HG02943 (cell line): ENCODE data around the gene ADAM33.

ENCODE experiments used
- ATAC-seq: cut with Tn5 transposase; IDR thresholded peaks from one replicate; pipeline ENCODE4 v1.9.1; 2021; ENCODE audit warnings: mild to moderate bottlenecking, low read depth, moderate library complexity; ENCODE audit not compliant: unreplicated experiment

ADAM33 gene

DNA sequence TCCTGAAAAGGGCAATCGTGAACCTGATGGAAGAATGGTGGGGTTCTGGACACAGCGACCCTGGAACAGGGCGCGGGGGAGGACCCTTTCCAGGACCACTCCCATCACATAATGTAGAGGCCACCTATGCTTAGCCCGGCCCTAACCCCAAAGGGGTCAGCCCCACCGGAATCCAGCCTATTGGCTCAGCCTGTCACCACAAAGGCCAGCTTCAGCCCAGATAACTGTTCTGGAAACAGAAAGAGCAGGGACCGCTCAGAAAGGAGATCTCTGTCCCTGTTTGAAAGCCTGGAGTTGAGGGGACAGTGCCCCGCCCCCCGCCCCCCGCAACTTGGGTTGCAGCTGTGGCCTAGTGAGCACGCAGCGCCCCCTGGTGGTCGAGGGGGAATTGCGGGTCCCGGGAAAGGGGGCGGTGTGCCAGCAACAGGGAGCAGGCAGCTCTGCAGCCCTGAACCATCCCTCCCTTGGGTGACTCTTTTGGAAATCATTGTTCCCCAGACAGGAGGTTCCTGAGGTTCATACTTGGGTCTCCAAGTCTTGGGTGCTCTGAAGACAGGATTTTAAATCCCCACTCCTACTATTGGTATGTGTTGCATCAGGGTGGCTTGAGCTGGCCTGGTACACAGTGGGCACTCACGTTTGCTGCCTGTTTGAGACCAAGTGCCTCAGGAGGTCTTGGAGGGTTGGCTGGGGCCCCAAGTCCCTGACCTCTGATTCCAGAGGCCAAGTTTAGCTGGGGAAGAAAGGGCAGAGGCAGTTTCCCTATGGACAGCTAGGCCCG is 29.1 kb upstream of the ADAM33 start:
- no peak for ATAC-seq

DNA sequence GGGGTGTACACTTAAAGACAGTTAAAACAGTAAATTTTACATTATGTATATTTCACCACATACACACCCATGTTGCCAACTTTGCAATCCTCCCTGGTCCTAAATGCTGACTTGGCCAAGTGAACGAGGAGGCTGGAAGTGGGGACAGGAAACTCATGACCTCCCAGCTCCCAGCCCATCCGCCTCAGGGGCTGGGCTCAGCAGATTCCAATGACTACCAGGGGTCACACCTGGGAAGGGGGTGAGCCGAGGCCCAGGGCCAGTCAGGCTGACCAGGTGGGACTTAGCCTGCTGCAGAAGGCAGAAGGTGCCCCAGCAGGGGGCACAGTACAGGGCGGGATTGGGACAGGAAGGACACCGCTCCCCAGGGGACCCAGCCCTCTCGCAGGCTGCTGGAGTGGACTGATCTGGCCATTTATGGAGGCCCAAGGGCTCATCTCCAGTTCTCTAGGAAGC is 28.2 kb upstream of the ADAM33 start:
- no peak for ATAC-seq

DNA sequence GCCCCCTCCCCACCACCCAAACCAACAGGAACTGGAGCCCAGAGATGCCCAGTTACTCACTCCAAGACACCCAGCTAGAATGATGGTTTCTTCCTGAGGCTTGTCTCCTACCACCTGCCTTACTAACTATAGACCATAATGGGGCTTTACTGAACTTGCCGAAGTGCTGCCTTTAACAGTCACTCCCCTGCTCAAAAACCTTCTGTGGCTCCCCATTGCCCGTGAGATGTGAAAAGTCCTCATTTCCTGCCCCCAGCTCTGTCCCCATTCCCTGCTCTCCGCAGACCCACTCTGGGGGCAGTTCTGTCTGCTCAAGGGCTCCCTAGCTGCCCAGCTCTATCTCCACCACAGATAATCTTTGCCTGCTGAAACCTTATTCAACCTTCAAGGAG is 25.7 kb upstream of the ADAM33 start:
- ATAC-seq, result no peak

DNA sequence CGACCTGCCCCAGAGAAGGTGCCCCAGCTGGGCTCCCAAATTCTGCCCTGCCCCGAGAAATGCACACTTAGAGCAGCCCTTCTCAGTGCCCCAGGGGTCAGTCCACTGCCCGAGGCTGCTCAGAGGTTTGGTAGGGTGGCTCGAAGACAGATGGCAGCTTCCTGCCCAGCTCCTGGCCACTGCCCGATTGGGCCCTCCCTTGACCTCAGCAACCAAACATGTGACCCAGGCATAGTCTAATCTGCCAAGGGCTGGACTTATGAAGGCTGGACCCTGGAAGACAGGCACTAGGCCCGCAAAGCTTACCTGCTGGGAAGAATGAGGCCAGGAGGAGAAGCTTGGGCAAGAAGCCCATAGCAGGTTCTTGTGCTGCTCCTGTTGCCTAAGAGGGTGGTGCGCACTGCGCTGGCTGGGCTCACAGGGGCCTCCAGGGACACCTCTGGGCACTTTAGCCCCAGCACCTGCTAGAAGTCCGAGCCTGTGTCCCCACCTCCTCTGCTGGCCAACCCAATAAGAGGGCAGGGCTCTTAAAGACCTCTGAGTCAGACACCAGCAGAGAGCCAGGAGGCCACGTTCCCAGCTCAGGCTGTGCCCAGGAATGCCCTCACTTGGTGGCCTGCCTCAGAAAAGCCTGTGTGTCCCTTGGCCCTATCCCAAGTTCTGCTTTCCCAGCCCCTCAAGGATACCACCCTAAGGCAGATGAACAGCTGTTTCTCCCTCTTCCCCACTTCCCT is 25.1 kb upstream of the ADAM33 start:
- ATAC-seq, result no peak

DNA sequence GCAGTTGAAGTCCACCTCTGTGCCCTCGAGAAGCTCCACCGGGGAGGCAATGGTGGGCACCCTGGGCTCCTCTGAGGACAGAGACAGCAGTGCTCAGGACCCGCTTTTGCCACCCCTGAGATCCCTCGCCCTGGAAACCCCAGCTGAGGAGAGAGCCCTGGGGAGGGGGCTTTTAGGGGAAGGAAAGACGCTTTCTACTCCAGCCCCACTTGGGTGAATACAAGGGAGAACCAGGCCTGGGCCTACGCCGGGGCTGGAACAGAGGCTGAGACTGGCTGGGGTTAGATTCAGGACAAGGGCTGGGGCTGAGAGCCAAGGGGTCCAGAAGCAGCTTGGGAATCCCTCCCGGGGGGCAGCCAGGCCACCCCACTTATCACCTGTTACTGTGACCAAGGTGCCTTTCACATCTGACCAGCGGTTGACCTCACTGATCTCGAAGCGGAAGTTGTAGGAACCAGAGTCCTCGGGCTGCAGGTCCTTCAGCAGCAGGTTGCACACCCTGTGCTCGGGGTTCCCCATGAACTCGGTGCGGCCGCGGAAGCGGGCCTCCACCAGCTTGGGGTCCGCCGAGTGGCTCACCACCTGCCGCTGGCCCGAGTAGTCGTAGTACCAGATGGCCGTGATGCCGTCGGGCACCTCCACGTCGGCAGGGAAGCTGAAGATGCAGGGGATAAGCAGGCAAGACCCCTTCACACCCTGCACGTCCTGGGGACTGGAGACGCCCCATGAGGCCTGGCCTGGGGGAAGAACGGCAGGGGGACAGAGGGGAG is 24.3 kb upstream of the ADAM33 start:
- ATAC-seq, result no peak

DNA sequence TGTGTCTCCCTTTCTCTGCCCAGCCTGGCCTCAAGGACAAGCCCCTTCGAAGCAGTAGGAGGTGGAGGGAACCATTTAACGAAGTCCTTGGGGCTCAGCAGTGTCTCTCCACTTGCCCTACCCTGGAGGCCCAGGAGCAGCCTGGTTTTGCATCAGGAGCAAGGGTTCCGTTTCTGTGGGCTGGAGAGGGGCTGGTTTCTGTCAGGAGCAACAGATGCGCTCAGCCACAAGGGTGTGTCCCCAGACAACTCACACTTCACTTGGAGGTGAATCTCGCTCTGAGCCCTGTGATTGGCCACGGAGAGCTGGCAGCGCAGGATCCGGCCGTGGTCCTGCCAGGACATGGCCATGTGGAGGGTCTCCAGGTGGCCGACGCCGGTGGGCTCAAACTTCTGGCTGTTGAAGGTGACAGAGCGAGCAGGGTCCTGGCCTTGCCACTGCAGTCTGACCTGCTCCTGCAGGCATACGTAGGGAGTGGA is 23.7 kb upstream of the ADAM33 start:
- no peak for ATAC-seq

DNA sequence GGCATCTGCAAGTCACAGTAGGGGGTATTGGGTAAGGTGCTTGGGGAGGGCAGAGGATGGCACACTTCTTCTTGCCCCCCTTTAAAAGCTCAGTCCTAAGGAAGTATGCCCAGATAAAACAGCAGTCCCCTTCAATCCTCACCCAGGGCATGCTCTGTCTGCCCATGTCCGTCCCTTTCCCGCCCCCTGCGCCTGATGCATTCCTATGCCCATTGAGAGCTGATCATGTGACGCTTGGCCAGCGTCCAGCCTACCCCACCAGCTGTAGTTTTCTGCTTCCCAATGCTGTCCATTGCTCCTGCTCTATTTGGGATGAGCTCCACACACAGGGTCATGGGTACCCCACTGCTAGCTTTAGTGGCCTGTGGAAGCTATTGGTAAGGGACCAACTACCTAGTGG is 22.3 kb upstream of the ADAM33 start:
- no peak for ATAC-seq

DNA sequence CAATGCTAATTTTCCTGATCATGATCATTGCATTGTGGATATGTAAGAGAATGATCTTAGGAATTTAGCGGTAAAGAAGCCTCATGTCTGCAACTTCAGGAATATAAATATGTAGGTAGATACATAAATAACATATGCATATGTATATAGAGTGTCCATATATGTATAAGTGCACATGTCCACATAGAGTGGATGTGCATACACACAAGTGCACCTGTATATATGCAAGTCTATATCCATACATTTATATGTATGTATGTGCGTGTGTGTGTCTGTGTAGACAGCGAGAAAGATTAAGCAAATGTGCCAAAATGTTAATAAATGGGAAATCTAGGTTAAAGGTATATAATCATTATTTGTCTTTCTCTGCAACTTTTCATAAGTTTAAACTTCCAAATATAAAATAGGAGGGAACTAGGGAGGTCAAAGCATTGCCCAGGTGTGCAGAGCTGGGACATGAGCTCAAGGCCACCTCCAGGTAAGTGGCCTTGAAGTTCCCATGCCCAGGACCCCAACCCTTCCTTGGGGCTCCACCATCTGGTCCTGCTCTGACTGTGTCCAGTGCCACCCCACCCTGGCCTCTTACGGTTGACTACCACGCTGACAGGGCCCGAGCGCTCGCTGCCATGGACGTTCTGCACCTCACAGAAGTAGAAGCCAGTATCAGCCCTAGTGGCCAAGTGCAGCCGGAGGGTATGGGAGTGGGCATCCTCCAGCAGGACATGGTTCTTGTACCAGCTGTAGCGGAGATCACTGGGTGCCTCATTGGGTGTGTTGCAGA is 21.0 kb upstream of the ADAM33 start:
- no peak for ATAC-seq

DNA sequence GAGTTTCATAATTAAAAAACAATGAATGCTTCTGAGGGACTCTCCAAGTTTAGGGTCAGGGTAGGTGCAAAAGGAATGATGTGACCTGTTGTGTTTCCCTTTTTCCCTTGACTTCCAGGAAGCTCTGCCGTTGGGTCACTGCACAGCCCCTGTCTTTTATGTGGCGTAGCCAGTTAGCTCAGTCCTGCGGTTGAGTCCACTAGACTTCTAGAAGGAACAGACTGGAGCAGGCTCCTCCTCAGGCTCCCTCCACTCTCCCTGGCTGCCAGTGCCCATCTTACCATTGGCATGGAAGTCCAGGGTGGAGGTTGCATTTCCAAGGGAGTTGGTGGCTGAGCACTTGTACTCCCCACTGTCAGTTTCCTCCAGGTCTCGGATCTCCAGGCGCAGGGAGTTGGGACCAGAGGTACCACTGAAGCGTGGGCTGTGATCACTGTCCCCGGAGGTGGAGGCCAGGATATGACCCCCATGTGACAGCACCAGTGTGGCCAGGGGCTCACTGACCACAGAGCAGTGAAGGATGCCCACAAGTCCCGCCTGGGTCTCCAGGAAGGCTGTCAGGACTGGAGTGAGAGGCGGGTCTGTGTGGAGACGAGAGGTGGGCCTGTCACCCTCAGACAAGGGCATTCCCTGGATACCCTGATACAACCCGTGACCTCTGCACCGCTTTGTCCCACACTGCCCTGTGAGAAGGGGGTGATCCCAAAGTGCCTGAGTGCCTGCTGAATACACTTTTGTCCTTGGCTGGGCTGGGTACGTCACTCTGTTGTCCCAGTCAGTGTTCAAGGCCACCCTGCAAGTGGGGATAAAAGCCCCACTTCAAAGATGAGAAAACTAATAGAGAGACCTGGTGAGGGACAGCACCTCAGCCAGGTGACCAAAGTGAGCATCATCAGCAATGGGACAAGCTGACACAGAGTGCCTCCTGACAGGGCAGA is 19.5 kb upstream of the ADAM33 start:
- no peak for ATAC-seq

DNA sequence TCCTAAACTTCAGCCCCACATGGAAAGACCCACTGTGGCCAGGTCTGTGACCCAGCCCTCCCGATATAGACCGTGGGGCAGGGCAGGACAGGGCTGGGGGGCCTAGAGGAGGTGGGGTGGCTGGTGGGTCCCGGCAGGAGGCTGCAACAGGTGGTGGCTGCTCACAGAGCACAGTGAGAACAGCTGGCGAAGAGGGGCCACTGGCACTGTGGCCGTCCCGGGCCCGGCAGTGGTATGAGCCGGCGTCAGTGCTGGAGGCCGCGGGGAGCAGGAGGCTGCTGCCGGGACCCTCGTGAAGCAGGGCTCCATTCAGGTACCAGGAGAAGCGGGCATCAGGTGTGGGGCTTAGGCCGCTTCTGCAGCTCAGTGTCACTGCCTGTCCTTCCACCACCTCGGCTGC is 17.2 kb upstream of the ADAM33 start:
- no peak for ATAC-seq

DNA sequence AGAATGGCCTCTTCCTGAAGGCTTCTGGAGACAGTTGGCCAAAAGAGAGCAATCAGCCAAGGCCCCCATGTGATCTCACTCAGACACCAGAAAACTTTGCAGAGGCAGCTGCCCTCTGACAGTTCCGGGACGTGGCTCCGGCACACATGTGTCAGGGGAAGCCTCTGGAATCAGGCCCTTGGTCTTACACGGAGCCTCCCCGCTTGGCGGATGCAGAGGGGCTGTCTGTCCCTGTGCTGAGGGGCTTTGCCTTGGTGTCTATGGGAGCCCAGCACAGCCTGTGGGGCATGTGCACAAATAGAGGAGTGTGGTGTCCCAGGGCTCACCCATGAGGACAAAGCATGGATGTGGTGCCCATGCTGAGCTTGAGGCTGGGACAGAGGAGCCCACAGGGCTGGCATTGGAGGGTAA is 16.8 kb upstream of the ADAM33 start:
- ATAC-seq, result no peak

DNA sequence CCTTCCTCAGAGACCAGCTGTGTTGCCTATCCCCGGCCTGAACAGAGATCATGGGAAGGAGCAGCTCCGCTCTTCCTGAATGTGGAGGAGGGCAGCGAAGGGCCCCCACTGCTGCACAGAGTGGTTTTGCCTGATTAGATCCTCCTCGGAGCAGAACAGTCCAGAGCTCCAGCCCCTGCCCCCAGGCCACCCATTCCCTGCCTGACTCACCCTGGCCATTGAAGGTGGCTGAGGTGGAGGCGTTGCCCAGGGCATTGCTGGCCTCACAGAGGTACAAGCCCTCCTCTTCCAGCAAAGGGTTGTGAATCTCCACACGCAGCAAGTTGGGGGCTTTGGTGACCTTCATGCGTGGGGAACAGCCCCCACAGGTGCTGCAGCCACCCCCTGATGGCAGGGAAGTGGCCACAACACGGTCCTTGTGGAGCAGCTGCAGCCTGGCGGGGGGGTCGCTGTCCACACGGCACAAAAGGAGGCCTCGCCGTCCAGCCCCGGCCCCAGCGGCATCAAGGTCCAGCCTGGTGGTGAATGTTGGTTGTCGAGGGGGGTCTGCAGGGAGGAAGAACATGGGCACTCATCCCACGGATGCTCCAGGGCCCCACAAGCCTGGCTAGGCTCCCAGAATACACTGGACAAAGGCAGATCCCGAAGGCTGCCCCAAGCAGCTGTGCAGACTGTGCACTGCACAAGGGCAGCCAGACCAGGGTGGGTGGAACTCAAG is 15.9 kb upstream of the ADAM33 start:
- no peak for ATAC-seq

DNA sequence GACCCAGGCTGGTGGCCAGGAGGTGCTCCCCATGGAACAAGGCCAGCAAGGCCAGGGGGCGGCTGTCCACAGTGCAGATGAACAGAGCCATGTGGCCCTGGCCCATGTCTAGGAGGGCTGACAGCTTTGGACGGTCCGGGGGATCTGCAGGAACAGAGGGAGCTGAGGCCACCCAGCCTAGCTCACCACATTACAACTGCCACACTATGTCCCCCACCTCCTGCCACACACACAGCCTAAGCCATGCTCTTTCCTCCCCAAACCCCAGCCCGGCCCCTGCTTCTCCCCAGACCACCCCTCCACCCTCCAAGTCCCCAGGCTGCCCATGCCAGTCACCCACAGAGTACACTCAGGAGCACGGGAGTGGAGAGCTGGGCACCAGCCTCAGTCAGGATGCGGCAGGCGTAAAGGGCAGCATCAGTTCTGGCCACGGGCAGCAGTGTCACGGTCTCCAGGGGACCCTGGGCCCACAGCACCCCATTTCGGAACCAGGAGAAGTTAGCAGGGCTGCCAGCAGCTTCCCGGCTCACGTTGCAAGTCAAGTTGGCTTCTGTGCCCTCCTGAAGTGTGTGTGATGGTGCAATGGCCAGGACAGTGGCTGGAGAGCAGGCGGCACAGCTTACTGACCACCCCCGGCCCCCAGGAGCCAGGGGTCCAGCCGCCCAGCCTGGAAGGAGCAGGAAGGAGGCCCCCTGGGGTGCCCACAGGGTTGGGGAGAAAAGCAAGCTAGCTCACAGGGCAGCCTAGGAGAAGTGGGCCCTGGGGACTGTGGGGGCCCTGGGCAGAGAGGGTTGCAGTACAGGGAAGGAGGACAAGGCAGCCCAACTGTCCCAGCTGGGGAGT is 15.2 kb upstream of the ADAM33 start:
- ATAC-seq, result no peak

DNA sequence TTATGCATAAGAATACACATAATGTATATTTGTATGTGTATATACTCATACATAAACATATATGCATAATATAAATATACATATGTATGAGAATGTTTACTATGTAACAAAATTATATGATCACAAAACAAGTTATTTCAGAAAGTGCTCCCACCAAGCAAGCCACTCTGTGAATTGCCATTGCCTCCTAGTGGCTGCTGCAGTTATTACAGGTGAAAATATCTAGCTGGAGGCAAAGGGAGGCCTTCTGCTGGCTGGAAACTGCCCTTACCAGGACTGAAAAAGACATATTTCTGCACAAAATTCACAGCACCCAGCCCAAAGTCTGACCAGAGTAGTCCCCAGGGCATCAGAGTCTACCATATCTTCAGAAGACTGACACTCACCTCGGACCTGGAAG is 14.4 kb upstream of the ADAM33 start:
- ATAC-seq, result no peak

DNA sequence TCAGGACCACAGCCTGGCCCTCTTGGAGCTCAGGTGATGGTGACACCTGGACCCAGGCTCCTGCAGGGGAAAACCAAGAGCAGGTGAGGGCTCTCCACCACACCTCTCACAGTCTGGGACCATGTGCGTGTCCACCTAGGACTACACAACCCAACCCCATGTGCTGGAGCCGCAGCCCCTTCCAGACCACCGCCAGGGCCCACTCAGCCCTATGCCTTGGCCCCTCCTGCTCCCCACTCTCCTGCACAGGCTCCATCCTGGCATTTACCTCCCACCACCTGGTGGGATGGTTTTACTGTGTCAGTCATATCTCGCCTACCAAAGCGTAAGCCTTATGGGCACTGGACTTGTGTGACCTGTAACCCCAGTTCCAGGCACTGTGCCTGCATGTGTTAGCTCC is 13.1 kb upstream of the ADAM33 start:
- no peak for ATAC-seq

DNA sequence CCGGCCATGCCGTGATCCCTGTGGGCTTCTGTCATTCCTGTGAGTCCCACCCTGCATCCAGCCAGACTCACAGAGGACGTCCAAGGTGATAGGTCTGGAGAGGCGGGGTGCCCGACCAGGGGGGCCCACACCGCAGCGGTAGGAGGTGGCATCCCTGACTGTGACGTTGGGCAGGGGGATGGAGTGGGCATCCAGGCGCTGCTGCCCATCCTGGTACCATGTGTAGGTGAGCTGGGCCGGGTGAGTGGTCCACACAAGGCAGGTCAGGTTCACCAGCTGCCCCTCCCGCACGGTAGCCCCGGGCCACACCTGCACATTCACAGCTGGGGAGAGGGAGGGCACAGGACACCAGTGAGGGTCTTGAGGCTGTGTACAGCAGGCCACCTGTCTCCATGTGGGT is 11.6 kb upstream of the ADAM33 start:
- no peak for ATAC-seq

DNA sequence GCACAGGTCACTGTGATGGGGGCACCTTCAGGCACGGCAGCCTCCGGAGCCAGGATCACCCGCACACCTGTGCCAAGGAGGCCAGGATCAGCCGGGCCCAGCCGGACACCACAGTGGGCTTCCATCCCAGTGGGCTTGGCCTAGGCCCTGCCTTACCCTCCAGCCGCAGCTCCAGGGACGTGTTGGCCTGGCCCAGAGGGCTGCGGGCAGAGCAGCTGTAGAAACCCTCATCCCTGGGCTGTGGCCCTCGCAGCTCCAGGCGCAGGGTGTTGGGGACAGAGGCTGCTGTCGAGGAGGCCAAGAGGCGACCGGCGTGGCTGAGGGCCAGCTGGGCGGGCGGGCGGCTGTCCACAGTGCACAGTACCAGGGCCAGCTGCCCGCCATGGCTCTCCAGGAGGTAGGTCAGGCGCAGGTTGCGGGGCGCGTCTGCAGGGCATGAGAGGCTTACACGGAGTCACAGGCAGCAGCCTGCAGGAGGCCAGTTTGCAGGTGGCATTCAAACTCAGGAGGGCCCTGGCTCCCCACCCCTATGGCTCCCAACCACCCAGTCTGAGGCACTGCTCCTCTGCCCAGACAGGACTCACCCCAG is 11.0 kb upstream of the ADAM33 start:
- ATAC-seq, result no peak
